ENCODE results near the gene DGKD. TPM values are rescaled to one million over a fixed set of nuclear protein-coding genes. Genes with fewer than 3 reads are reported as not detected.

Gene DGKD
- total and polyA plus RNA-seq, 9 of the 15 experiments (the other 6 are each of a cell fraction or from before 2014, with no cell fraction given), result 0.52 to 29.5 (median 10.6) TPM

DNA sequence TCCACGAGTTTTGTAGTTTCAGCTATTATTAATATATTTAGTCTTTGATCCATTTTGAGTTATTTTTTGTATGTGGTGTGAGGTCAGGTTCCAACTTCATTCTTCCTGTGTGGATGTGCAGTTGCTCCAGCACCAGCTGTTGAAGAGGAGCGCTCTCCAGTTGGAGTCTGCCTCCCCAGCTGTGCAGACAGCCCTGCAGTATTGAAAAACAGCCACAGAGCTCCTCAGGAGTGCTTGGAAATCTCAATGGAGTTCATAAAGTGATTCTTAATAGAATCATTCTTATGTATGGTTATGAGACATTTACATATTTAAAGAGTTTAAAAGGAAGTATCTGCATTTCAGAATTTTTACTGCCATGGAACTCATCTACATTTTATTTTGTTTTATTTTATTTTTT is 17.3 kb downstream of the DGKD start (continued):
- TF ChIP-seq, protein P1, sequence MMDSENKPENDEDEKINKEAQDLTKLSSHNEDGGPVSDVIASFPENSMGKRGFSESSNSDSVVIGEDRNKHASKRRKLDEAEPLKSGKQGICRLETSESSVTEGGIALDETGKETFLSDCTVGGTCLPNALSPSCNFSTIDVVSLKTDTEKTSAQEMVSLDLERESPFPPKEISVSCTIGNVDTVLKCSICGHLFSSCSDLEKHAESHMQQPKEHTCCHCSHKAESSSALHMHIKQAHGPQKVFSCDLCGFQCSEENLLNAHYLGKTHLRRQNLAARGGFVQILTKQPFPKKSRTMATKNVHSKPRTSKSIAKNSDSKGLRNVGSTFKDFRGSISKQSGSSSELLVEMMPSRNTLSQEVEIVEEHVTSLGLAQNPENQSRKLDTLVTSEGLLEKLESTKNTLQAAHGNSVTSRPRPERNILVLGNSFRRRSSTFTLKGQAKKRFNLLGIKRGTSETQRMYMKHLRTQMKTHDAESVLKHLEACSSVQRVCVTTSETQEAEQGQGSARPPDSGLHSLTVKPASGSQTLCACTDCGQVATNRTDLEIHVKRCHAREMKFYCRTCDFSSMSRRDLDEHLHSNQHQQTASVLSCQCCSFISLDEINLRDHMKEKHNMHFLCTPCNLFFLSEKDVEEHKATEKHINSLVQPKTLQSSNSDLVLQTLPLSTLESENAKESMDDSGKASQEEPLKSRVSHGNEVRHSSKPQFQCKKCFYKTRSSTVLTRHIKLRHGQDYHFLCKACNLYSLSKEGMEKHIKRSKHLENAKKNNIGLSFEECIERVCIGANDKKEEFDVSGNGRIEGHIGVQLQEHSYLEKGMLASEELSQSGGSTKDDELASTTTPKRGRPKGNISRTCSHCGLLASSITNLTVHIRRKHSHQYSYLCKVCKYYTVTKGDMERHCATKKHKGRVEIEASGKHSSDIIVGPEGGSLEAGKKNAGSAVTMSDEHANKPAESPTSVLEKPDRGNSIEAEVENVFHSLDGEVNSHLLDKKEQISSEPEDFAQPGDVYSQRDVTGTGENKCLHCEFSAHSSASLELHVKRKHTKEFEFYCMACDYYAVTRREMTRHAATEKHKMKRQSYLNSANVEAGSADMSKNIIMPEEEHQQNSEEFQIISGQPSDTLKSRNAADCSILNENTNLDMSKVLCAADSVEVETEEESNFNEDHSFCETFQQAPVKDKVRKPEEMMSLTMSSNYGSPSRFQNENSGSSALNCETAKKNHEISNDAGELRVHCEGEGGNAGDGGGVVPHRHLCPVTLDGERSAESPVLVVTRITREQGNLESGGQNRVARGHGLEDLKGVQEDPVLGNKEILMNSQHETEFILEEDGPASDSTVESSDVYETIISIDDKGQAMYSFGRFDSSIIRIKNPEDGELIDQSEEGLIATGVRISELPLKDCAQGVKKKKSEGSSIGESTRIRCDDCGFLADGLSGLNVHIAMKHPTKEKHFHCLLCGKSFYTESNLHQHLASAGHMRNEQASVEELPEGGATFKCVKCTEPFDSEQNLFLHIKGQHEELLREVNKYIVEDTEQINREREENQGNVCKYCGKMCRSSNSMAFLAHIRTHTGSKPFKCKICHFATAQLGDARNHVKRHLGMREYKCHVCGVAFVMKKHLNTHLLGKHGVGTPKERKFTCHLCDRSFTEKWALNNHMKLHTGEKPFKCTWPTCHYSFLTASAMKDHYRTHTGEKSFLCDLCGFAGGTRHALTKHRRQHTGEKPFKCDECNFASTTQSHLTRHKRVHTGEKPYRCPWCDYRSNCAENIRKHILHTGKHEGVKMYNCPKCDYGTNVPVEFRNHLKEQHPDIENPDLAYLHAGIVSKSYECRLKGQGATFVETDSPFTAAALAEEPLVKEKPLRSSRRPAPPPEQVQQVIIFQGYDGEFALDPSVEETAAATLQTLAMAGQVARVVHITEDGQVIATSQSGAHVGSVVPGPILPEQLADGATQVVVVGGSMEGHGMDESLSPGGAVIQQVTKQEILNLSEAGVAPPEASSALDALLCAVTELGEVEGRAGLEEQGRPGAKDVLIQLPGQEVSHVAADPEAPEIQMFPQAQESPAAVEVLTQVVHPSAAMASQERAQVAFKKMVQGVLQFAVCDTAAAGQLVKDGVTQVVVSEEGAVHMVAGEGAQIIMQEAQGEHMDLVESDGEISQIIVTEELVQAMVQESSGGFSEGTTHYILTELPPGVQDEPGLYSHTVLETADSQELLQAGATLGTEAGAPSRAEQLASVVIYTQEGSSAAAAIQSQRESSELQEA (IDR thresholded peaks at IDR 0.05; ENCODE audit: low read depth), result no peak
- TF ChIP-seq ASH1L (IDR thresholded peaks at IDR 0.05; ENCODE audit: borderline replicate concordance, low read depth, partially characterized antibody) (no peak), PCBP1 (IDR thresholded peaks at IDR 0.05; ENCODE audit: low read depth, low read length, poor library complexity, severe bottlenecking) (no peak), HDAC1 (IDR thresholded peaks at IDR 0.05) (no peak)
- TF ChIP-seq, protein P2, sequence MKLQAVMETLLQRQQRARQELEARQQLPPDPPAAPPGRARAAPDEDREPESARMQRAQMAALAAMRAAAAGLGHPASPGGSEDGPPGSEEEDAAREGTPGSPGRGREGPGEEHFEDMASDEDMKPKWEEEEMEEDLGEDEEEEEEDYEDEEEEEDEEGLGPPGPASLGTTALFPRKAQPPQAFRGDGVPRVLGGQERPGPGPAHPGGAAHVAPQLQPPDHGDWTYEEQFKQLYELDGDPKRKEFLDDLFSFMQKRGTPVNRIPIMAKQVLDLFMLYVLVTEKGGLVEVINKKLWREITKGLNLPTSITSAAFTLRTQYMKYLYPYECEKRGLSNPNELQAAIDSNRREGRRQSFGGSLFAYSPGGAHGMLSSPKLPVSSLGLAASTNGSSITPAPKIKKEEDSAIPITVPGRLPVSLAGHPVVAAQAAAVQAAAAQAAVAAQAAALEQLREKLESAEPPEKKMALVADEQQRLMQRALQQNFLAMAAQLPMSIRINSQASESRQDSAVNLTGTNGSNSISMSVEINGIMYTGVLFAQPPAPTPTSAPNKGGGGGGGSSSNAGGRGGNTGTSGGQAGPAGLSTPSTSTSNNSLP (IDR thresholded peaks at IDR 0.05; ENCODE audit: borderline replicate concordance, low read depth, low read length), result no peak
- TF ChIP-seq, protein P3, sequence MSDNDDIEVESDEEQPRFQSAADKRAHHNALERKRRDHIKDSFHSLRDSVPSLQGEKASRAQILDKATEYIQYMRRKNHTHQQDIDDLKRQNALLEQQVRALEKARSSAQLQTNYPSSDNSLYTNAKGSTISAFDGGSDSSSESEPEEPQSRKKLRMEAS (CRISPR knock-in tag; IDR thresholded peaks at IDR 0.05), result no peak
- TF ChIP-seq, protein P4, sequence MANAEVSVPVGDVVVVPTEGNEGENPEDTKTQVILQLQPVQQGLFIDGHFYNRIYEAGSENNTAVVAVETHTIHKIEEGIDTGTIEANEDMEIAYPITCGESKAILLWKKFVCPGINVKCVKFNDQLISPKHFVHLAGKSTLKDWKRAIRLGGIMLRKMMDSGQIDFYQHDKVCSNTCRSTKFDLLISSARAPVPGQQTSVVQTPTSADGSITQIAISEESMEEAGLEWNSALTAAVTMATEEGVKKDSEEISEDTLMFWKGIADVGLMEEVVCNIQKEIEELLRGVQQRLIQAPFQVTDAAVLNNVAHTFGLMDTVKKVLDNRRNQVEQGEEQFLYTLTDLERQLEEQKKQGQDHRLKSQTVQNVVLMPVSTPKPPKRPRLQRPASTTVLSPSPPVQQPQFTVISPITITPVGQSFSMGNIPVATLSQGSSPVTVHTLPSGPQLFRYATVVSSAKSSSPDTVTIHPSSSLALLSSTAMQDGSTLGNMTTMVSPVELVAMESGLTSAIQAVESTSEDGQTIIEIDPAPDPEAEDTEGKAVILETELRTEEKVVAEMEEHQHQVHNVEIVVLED (CRISPR knock-in tag; IDR thresholded peaks at IDR 0.05), result no peak
